ENCODE results near the gene DAZAP1. TPM values are rescaled to one million over a fixed set of nuclear protein-coding genes. Genes with fewer than 3 reads are reported as not detected.

The DAZAP1 gene
- polyA plus RNA-seq, 1 of the 3 experiments (the other 2 are of a cell fraction) = 54.3 TPM

DNA sequence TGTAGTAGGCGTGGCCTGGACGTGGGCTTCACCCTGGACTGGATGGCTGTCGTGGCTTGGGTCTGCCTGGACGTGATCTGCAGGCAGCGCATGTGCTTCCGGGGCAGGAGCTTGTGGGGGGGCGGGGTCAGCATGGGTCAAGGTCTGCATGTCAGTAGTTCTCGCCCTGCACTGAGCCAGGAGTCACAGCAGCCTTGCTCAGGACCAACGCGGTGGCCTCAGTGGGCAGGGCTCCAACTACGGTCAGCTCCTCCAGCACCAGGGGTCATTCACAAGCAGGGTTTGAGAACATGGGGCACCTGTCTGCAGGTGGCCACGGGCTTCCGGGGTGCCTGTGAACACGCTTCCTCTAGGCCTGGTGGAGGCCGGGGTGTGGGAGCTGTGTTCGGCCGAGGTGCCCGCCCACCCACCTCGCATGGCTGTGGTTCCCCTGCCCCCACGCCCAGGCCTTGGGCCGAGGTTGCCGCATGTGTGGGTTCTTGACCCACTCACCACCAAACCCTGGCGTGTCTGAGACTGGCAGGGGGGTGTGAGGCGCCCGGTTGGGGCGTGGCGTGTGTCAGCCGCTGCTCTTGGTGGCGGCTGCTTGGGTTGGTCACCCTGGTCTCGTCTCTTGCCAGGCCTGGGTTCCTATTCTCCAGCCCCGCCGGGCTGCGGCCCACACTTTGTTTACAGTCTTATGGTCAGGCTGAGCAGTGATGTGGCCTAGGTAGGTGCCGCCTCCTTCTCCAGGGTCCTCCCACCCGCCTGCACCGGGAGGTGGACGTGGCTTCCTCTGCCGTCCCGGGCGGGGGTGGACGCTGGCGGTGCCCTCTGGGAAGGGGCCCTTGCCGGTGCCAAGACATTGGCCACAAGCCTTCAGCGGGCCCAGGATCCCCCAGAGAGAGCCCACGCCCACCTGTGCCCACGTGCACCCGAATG is 26.0 kb downstream of the DAZAP1 start (continued):
- TF ChIP-seq EP300 (IDR thresholded peaks at IDR 0.05; ENCODE audit: borderline replicate concordance in 1 of 2, low read depth in 1 of 2, low read length in 1 of 2) (no peak), TCF12 (IDR thresholded peaks at IDR 0.05) (no peak), EZH2phosphoT487 (IDR thresholded peaks at IDR 0.05; ENCODE audit: borderline replicate concordance, low read depth) (no peak), GABPA (IDR thresholded peaks at IDR 0.05; ENCODE audit: low read depth) (no peak), TEAD4 (IDR thresholded peaks at IDR 0.05; ENCODE audit: borderline replicate concordance, insufficient read depth) (no peak), RCOR1 (IDR thresholded peaks at IDR 0.05; ENCODE audit: low read length) (no peak), JUND (IDR thresholded peaks at IDR 0.05) (no peak), MXI1 (IDR thresholded peaks at IDR 0.05; ENCODE audit: low read depth, low read length) (no peak), FOXM1 (IDR thresholded peaks at IDR 0.05; ENCODE audit: low read depth) (no peak)
- TF ChIP-seq, protein P1, sequence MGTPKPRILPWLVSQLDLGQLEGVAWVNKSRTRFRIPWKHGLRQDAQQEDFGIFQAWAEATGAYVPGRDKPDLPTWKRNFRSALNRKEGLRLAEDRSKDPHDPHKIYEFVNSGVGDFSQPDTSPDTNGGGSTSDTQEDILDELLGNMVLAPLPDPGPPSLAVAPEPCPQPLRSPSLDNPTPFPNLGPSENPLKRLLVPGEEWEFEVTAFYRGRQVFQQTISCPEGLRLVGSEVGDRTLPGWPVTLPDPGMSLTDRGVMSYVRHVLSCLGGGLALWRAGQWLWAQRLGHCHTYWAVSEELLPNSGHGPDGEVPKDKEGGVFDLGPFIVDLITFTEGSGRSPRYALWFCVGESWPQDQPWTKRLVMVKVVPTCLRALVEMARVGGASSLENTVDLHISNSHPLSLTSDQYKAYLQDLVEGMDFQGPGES (IDR thresholded peaks at IDR 0.05; ENCODE audit: low read depth, low read length) = no peak
- TF ChIP-seq, protein P2, sequence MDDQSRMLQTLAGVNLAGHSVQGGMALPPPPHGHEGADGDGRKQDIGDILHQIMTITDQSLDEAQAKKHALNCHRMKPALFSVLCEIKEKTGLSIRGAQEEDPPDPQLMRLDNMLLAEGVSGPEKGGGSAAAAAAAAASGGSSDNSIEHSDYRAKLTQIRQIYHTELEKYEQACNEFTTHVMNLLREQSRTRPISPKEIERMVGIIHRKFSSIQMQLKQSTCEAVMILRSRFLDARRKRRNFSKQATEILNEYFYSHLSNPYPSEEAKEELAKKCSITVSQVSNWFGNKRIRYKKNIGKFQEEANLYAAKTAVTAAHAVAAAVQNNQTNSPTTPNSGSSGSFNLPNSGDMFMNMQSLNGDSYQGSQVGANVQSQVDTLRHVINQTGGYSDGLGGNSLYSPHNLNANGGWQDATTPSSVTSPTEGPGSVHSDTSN (IDR thresholded peaks at IDR 0.05) = no peak

DNA sequence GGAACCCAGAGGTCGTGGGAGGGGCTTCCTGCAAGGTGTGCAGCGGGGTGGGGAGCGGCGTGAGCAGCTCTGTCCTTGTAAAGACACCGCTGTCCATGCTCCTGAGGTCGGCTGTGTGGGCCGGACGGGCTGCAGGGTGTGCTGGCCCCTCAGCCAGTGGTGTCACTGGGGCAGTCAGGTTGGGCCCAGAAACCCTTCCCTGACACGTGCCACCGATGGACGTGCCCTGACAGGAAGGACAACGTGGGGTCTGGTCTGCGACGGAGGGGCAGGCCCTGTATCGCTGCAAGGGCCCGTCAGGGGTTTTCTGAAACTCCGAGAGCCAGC is 26.6 kb downstream of the DAZAP1 start:
- ChIA-PET CTCF (no interaction called here), POLR2A (no interaction called here)
- H3K27ac ChIP-seq (ENCODE audit: low read depth in 2 of 2, low read length in 1 of 2) = no peak overlapping the region
- H3K27me3 ChIP-seq (ENCODE audit: insufficient read depth) = no peaks in the 10 kb centered on the region
- peaks cover 11% of the 10 kb centered on the region for H3K79me2 ChIP-seq (ENCODE audit: insufficient read depth)
- peaks cover 7% of the 10 kb centered on the region for H4K20me1 ChIP-seq (ENCODE audit: insufficient read depth)
- DNase-seq = no peak
- peaks cover 17% of the 10 kb centered on the region for H3F3A ChIP-seq (replicated peaks; ENCODE audit: insufficient read depth)
- H3K4me1 ChIP-seq (ENCODE audit: control insufficient read depth in 1 of 2, insufficient read depth in 2 of 2, low read depth in 1 of 2, low read length in 1 of 2) = no peaks in the 10 kb centered on the region; a peak in 1 of 4 replicates
- H2AFZ ChIP-seq (ENCODE audit: low read depth) = no peak overlapping the region
- no peak overlapping the region for H3K9ac ChIP-seq
- H3K4me2 ChIP-seq = no peak overlapping the region
- H3K9me3 ChIP-seq = no peaks in the 10 kb centered on the region
- no peak overlapping the region for H3K4me3 ChIP-seq (ENCODE audit: low read depth in 2 of 2, low read length in 1 of 2)
- H3K36me3 ChIP-seq (replicated peaks in 1 of 2; ENCODE audit: control insufficient read depth in 1 of 2, insufficient read depth in 2 of 2, low read length in 1 of 2) = peaks cover 0 to 50% of the 10 kb centered on the region in 2 experiments
- no peaks in the 10 kb centered on the region for H3K9me2 ChIP-seq
- WGBS (ENCODE audit: low lambda C conversion rate) = 94% methylated on average over 6 of the region's 17 CpGs
- TF ChIP-seq, protein P1 (IDR thresholded peaks at IDR 0.05; ENCODE audit: low read depth, low read length) = no peak
- TF ChIP-seq RAD21 (IDR thresholded peaks at IDR 0.05; ENCODE audit: low read length) = no peak
- TF ChIP-seq FOSL2 (IDR thresholded peaks at IDR 0.05; ENCODE audit: borderline replicate concordance, low read depth) = no peak
- TF ChIP-seq EP300 (IDR thresholded peaks at IDR 0.05; ENCODE audit: borderline replicate concordance in 1 of 2, low read depth in 1 of 2, low read length in 1 of 2) = no peak
- TF ChIP-seq, protein P3, sequence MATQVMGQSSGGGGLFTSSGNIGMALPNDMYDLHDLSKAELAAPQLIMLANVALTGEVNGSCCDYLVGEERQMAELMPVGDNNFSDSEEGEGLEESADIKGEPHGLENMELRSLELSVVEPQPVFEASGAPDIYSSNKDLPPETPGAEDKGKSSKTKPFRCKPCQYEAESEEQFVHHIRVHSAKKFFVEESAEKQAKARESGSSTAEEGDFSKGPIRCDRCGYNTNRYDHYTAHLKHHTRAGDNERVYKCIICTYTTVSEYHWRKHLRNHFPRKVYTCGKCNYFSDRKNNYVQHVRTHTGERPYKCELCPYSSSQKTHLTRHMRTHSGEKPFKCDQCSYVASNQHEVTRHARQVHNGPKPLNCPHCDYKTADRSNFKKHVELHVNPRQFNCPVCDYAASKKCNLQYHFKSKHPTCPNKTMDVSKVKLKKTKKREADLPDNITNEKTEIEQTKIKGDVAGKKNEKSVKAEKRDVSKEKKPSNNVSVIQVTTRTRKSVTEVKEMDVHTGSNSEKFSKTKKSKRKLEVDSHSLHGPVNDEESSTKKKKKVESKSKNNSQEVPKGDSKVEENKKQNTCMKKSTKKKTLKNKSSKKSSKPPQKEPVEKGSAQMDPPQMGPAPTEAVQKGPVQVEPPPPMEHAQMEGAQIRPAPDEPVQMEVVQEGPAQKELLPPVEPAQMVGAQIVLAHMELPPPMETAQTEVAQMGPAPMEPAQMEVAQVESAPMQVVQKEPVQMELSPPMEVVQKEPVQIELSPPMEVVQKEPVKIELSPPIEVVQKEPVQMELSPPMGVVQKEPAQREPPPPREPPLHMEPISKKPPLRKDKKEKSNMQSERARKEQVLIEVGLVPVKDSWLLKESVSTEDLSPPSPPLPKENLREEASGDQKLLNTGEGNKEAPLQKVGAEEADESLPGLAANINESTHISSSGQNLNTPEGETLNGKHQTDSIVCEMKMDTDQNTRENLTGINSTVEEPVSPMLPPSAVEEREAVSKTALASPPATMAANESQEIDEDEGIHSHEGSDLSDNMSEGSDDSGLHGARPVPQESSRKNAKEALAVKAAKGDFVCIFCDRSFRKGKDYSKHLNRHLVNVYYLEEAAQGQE (IDR thresholded peaks at IDR 0.05; ENCODE audit: low read depth, low read length) = no peak
- no peak for TF ChIP-seq GABPA (IDR thresholded peaks at IDR 0.05; ENCODE audit: low read depth)
- TF ChIP-seq CHD2 (IDR thresholded peaks at IDR 0.05; ENCODE audit: low read length, partially characterized antibody) = no peak
- no peak for TF ChIP-seq RCOR1 (IDR thresholded peaks at IDR 0.05; ENCODE audit: low read length)
- TF ChIP-seq, protein P4, sequence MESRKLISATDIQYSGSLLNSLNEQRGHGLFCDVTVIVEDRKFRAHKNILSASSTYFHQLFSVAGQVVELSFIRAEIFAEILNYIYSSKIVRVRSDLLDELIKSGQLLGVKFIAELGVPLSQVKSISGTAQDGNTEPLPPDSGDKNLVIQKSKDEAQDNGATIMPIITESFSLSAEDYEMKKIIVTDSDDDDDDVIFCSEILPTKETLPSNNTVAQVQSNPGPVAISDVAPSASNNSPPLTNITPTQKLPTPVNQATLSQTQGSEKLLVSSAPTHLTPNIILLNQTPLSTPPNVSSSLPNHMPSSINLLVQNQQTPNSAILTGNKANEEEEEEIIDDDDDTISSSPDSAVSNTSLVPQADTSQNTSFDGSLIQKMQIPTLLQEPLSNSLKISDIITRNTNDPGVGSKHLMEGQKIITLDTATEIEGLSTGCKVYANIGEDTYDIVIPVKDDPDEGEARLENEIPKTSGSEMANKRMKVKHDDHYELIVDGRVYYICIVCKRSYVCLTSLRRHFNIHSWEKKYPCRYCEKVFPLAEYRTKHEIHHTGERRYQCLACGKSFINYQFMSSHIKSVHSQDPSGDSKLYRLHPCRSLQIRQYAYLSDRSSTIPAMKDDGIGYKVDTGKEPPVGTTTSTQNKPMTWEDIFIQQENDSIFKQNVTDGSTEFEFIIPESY (IDR thresholded peaks at IDR 0.05; ENCODE audit: borderline replicate concordance, low read depth) = no peak
- TF ChIP-seq, protein P5, sequence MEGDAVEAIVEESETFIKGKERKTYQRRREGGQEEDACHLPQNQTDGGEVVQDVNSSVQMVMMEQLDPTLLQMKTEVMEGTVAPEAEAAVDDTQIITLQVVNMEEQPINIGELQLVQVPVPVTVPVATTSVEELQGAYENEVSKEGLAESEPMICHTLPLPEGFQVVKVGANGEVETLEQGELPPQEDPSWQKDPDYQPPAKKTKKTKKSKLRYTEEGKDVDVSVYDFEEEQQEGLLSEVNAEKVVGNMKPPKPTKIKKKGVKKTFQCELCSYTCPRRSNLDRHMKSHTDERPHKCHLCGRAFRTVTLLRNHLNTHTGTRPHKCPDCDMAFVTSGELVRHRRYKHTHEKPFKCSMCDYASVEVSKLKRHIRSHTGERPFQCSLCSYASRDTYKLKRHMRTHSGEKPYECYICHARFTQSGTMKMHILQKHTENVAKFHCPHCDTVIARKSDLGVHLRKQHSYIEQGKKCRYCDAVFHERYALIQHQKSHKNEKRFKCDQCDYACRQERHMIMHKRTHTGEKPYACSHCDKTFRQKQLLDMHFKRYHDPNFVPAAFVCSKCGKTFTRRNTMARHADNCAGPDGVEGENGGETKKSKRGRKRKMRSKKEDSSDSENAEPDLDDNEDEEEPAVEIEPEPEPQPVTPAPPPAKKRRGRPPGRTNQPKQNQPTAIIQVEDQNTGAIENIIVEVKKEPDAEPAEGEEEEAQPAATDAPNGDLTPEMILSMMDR (IDR thresholded peaks at IDR 0.05) = no peak

Data from SK-N-SH (cell line).